ENCODE measurements around the gene C6orf136. TPM values are rescaled to one million over a fixed set of nuclear protein-coding genes. Genes with fewer than 3 reads are reported as not detected.

The C6orf136 gene
- polyA plus RNA-seq, 3 donors: 2.0 to 18.4 (median 2.7) TPM

GRCh38 chr6:30676660-30677285 lies 29.8 kb downstream of the C6orf136 start:
- H3K4me1 ChIP-seq (ENCODE audit: control insufficient read depth in 1 of 2, insufficient read depth in 2 of 2, low read length in 2 of 2): peaks cover 39 to 48% of the 10 kb centered on the region in 2 donors
- no peaks in the 10 kb centered on the region for H3K9me3 ChIP-seq (replicated peaks in 1 of 2; ENCODE audit: control insufficient read depth in 1 of 2, insufficient read depth in 1 of 2, low read length in 2 of 2)
- Mint-ChIP-seq H3K27ac (peak overlapping the region in 5 of 7 donors; percentile 8 to 72 (median 63)), H3K9me3 (peaks cover 0 to 2% (median 0%) of the 10 kb centered on the region in 7 donors), H3K27me3 (ENCODE audit: low read depth in 3 of 3) (no peaks in the 10 kb centered on the region), H3K4me1 (peaks cover 49% of the 10 kb centered on the region), H3K4me3 (no peak overlapping the region), H3K36me3 (peaks cover 53 to 61% of the 10 kb centered on the region in 2 donors)
- no peak overlapping the region for H3K4me3 ChIP-seq (replicated peaks in 1 of 3; ENCODE audit: low read depth in 2 of 3, low read length in 3 of 3)
- H3K9ac ChIP-seq (ENCODE audit: insufficient read depth, low read length, poor library complexity, severe bottlenecking): no peak overlapping the region
- 100% methylated on average over 5 of the region's 10 CpGs for WGBS (ENCODE audit: insufficient coverage)
- intact Hi-C loops (cut with micrococcal nuclease): loop anchor here in 1 of 2 donors (5.0 kb wide), 1 partner anchor 201 kb away; no protein-coding TSS in a partner anchor
- peak overlapping the region in 1 of 2 donors; percentile 14 for H3K27ac ChIP-seq (ENCODE audit: low read depth in 1 of 2, low read length in 2 of 2)
- peaks cover 43 to 45% of the 10 kb centered on the region in 2 donors for H3K36me3 ChIP-seq (replicated peaks in 1 of 2; ENCODE audit: control insufficient read depth in 1 of 2, insufficient read depth in 2 of 2, low read length in 2 of 2)
- H4K20me1 ChIP-seq (ENCODE audit: insufficient read depth, low read length): peaks cover 70% of the 10 kb centered on the region
- H3K27me3 ChIP-seq (ENCODE audit: control insufficient read depth in 2 of 2, insufficient read depth in 2 of 2, low read length in 2 of 2): no peaks in the 10 kb centered on the region
- TF ChIP-seq, protein P1, sequence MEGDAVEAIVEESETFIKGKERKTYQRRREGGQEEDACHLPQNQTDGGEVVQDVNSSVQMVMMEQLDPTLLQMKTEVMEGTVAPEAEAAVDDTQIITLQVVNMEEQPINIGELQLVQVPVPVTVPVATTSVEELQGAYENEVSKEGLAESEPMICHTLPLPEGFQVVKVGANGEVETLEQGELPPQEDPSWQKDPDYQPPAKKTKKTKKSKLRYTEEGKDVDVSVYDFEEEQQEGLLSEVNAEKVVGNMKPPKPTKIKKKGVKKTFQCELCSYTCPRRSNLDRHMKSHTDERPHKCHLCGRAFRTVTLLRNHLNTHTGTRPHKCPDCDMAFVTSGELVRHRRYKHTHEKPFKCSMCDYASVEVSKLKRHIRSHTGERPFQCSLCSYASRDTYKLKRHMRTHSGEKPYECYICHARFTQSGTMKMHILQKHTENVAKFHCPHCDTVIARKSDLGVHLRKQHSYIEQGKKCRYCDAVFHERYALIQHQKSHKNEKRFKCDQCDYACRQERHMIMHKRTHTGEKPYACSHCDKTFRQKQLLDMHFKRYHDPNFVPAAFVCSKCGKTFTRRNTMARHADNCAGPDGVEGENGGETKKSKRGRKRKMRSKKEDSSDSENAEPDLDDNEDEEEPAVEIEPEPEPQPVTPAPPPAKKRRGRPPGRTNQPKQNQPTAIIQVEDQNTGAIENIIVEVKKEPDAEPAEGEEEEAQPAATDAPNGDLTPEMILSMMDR (IDR thresholded peaks at IDR 0.05): no peak
- no peak overlapping the region for H2AFZ ChIP-seq (ENCODE audit: insufficient read depth, low read depth, low read length, poor library complexity, severe bottlenecking)
- no peak overlapping the region for H3K4me2 ChIP-seq (replicated peaks; ENCODE audit: extremely low read depth, low read length, poor library complexity, severe bottlenecking)
- DNase-seq: no peak
- H3K79me2 ChIP-seq (ENCODE audit: insufficient read depth, low read length): peaks cover 59% of the 10 kb centered on the region

DNA sequence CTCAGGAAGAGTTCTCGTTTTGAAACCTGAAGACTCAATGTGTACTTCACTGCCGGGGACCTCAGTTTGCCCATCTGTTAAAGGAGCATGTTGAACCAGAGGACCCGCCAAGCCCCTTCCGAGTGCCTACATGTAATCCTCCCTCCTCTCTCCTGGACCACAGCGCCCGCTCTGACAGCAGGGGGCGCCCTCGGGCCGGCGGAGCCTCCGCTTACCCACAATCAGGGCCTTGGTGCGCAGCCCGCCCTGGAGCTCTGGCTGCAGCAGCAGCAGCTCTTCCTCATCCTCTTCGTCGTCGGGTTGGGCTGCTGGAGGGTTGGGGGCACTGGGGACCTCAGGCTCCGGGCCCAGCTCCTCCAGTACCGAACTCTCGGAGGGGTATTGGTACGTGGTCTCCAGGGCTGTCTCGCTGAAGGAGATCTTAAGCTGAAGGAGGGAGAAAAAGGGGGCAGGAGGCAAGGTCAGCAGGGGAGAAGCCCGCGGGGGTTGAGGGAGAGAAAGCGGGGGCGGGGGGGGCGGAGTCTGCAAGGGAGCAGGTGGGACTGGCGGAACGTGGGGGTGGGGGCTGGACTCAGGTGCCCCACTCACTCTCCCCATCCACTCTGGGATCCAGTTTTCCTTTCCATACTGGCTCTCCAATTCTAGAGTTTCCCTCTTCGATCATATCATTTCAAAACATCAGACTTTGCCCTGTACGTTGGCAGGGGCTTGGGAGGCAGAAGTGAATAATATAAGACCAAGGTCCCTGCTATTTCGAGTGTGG lies 32.2 kb downstream of the C6orf136 start:
- peak overlapping the region; percentile 22 for H3K9ac ChIP-seq (ENCODE audit: insufficient read depth, low read length, poor library complexity, severe bottlenecking)
- peaks cover 82% of the 10 kb centered on the region for H4K20me1 ChIP-seq (ENCODE audit: insufficient read depth, low read length)
- Mint-ChIP-seq H3K36me3 (peaks cover 62 to 79% of the 10 kb centered on the region in 2 donors), H3K27ac (peak overlapping the region; percentile 60 to 99 (median 80)), H3K9me3 (peaks cover 0 to 2% (median 0%) of the 10 kb centered on the region in 7 donors), H3K27me3 (ENCODE audit: low read depth in 3 of 3) (peaks cover 0 to 3% (median 0%) of the 10 kb centered on the region in 3 donors), H3K4me3 (peak overlapping the region; percentile 77 to 87), H3K4me1 (peaks cover 47% of the 10 kb centered on the region)
- intact Hi-C loops (cut with micrococcal nuclease): loop anchor here (1.0 to 5.0 kb wide), 2 partner anchors 43 to 198 kb away; no protein-coding TSS in a partner anchor
- H3K27ac ChIP-seq (ENCODE audit: low read depth in 1 of 2, low read length in 2 of 2): peak overlapping the region; percentile 36 to 70
- 4% methylated on average over 15 of the region's 31 CpGs for WGBS (ENCODE audit: insufficient coverage)
- peaks cover 43 to 45% of the 10 kb centered on the region in 2 donors for H3K36me3 ChIP-seq (replicated peaks in 1 of 2; ENCODE audit: control insufficient read depth in 1 of 2, insufficient read depth in 2 of 2, low read length in 2 of 2)
- H3K27me3 ChIP-seq (ENCODE audit: control insufficient read depth in 2 of 2, insufficient read depth in 2 of 2, low read length in 2 of 2): no peaks in the 10 kb centered on the region
- H3K79me2 ChIP-seq (ENCODE audit: insufficient read depth, low read length): peaks cover 71% of the 10 kb centered on the region
- H3K4me1 ChIP-seq (ENCODE audit: control insufficient read depth in 1 of 2, insufficient read depth in 2 of 2, low read length in 2 of 2): peaks cover 41 to 51% of the 10 kb centered on the region in 2 donors
- H2AFZ ChIP-seq (ENCODE audit: insufficient read depth, low read depth, low read length, poor library complexity, severe bottlenecking): no peak overlapping the region
- H3K4me3 ChIP-seq (replicated peaks in 1 of 3; ENCODE audit: low read depth in 2 of 3, low read length in 3 of 3): peak overlapping the region in 2 of 3 experiments; percentile 16 to 100
- no peaks in the 10 kb centered on the region for H3K9me3 ChIP-seq (replicated peaks in 1 of 2; ENCODE audit: control insufficient read depth in 1 of 2, insufficient read depth in 1 of 2, low read length in 2 of 2)
- TF ChIP-seq, protein P1 (IDR thresholded peaks at IDR 0.05): peak; percentile 91
- H3K4me2 ChIP-seq (replicated peaks; ENCODE audit: extremely low read depth, low read length, poor library complexity, severe bottlenecking): peak overlapping the region; percentile 100
- DNase-seq: peak; percentile 81 to 88 (median 82)
